ENCODE results near the gene TECTA. TPM values are rescaled to one million over a fixed set of nuclear protein-coding genes. Genes with fewer than 3 reads are reported as not detected.

TECTA gene
- polyA plus RNA-seq, 1 donor from 2014 or later: 3.3 TPM

DNA sequence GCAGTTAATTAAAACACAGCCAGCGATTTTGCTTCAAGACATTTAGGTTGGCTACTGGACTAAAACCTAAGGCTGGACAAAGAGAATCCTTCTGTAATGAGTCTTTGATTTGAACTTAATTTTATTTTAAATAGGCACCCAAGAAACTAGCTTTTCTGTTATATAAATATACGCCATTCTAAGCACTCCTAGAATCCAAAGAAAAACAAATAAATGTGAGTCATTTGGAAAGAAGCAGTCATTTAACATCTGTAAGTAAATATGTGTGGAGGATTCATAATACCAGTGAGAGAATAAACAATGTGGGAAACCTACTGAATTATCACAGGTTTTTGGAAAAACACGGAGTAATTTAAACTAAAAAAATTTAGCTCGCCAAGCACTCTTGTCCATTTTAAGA is 1.2 kb upstream of the TECTA start:
- Histone ChIP-seq H2AFZ (ENCODE audit: low read depth, low read length) (no peak overlapping the region), H4K20me1 (ENCODE audit: insufficient read depth) (no peaks in the 10 kb centered on the region), H3K27me3 (ENCODE audit: insufficient read depth, low read depth, low read length) (no peaks in the 10 kb centered on the region), H3K4me3 (ENCODE audit: low read length) (no peak overlapping the region), H3K79me2 (replicated peaks; ENCODE audit: insufficient read depth, low read length) (no peaks in the 10 kb centered on the region), H3K9me2 (ENCODE audit: insufficient read depth, low read length) (no peaks in the 10 kb centered on the region), H3K9ac (ENCODE audit: low read length) (no peak overlapping the region), H3K27ac (ENCODE audit: low read length) (no peak overlapping the region), H3K36me3 (ENCODE audit: insufficient read depth, low read length) (no peaks in the 10 kb centered on the region), H3K9me3 (ENCODE audit: low read length) (no peaks in the 10 kb centered on the region), H3F3A (ENCODE audit: insufficient read depth, low read length, poor library complexity, severe bottlenecking) (no peaks in the 10 kb centered on the region), H3K4me2 (ENCODE audit: low read length) (no peak overlapping the region)
- no peak for TF ChIP-seq TAF1 (IDR thresholded peaks at IDR 0.05; ENCODE audit: low read depth)
- TF ChIP-seq EP300 (conservative IDR thresholded peaks at IDR 0.05; ENCODE audit: poor library complexity, severe bottlenecking): no peak
- no peak for TF ChIP-seq RAD21 (conservative IDR thresholded peaks at IDR 0.05)
- TF ChIP-seq EZH2 (IDR thresholded peaks at IDR 0.05; ENCODE audit: borderline replicate concordance, insufficient read depth, low read length, poor library complexity, severe bottlenecking): no peak
- no peak for TF ChIP-seq POLR2AphosphoS5 (IDR thresholded peaks at IDR 0.05)
- TF ChIP-seq, protein P1, sequence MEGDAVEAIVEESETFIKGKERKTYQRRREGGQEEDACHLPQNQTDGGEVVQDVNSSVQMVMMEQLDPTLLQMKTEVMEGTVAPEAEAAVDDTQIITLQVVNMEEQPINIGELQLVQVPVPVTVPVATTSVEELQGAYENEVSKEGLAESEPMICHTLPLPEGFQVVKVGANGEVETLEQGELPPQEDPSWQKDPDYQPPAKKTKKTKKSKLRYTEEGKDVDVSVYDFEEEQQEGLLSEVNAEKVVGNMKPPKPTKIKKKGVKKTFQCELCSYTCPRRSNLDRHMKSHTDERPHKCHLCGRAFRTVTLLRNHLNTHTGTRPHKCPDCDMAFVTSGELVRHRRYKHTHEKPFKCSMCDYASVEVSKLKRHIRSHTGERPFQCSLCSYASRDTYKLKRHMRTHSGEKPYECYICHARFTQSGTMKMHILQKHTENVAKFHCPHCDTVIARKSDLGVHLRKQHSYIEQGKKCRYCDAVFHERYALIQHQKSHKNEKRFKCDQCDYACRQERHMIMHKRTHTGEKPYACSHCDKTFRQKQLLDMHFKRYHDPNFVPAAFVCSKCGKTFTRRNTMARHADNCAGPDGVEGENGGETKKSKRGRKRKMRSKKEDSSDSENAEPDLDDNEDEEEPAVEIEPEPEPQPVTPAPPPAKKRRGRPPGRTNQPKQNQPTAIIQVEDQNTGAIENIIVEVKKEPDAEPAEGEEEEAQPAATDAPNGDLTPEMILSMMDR (IDR thresholded peaks at IDR 0.05; ENCODE audit: poor library complexity, severe bottlenecking): no peak
- TF ChIP-seq, protein P2, sequence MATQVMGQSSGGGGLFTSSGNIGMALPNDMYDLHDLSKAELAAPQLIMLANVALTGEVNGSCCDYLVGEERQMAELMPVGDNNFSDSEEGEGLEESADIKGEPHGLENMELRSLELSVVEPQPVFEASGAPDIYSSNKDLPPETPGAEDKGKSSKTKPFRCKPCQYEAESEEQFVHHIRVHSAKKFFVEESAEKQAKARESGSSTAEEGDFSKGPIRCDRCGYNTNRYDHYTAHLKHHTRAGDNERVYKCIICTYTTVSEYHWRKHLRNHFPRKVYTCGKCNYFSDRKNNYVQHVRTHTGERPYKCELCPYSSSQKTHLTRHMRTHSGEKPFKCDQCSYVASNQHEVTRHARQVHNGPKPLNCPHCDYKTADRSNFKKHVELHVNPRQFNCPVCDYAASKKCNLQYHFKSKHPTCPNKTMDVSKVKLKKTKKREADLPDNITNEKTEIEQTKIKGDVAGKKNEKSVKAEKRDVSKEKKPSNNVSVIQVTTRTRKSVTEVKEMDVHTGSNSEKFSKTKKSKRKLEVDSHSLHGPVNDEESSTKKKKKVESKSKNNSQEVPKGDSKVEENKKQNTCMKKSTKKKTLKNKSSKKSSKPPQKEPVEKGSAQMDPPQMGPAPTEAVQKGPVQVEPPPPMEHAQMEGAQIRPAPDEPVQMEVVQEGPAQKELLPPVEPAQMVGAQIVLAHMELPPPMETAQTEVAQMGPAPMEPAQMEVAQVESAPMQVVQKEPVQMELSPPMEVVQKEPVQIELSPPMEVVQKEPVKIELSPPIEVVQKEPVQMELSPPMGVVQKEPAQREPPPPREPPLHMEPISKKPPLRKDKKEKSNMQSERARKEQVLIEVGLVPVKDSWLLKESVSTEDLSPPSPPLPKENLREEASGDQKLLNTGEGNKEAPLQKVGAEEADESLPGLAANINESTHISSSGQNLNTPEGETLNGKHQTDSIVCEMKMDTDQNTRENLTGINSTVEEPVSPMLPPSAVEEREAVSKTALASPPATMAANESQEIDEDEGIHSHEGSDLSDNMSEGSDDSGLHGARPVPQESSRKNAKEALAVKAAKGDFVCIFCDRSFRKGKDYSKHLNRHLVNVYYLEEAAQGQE (IDR thresholded peaks at IDR 0.05; ENCODE audit: borderline replicate concordance): no peak
- no peak for TF ChIP-seq MXI1 (conservative IDR thresholded peaks at IDR 0.05; ENCODE audit: poor library complexity, severe bottlenecking)
- no peak for TF ChIP-seq SMC3 (conservative IDR thresholded peaks at IDR 0.05; ENCODE audit: poor library complexity)

DNA sequence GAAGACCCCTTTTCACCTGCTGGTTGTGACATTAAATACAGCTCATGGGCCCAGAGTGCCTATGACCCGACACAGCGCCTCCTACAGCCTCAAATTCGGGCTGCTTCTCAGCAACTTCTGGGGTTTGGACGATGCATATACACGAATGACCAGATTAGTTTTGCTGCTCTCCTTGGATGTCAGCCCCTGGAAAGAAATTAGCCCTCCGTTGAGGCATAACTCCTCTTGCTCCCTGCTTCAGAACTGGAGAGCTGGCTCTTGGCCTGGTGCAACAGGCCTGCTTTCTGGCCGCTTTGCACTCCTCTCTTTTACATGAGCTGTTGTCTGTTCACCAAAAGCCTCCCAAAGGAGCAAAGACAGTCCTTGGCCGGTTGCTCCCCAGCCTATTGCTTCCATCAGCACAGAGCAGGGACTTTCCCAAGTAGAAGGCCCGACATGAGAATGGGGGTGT is 3.3 kb downstream of the TECTA start:
- H3K9me3 ChIP-seq (ENCODE audit: low read length): no peaks in the 10 kb centered on the region
- no peaks in the 10 kb centered on the region for H3K36me3 ChIP-seq (ENCODE audit: insufficient read depth, low read length)
- H3K9ac ChIP-seq (ENCODE audit: low read length): no peak overlapping the region
- H3K27me3 ChIP-seq (ENCODE audit: insufficient read depth, low read depth, low read length): no peaks in the 10 kb centered on the region
- H3K9me2 ChIP-seq (ENCODE audit: insufficient read depth, low read length): no peaks in the 10 kb centered on the region
- no peak overlapping the region for H2AFZ ChIP-seq (ENCODE audit: low read depth, low read length)
- H3K4me3 ChIP-seq (ENCODE audit: low read length): no peak overlapping the region
- H4K20me1 ChIP-seq (ENCODE audit: insufficient read depth): no peaks in the 10 kb centered on the region
- no peaks in the 10 kb centered on the region for H3F3A ChIP-seq (ENCODE audit: insufficient read depth, low read length, poor library complexity, severe bottlenecking)
- TF ChIP-seq MXI1 (conservative IDR thresholded peaks at IDR 0.05; ENCODE audit: poor library complexity, severe bottlenecking) (no peak), TAF1 (IDR thresholded peaks at IDR 0.05; ENCODE audit: low read depth) (no peak), EP300 (conservative IDR thresholded peaks at IDR 0.05; ENCODE audit: poor library complexity, severe bottlenecking) (no peak), EZH2 (IDR thresholded peaks at IDR 0.05; ENCODE audit: borderline replicate concordance, insufficient read depth, low read length, poor library complexity, severe bottlenecking) (no peak), SMC3 (conservative IDR thresholded peaks at IDR 0.05; ENCODE audit: poor library complexity) (no peak), POLR2AphosphoS5 (IDR thresholded peaks at IDR 0.05) (no peak), RAD21 (conservative IDR thresholded peaks at IDR 0.05) (no peak)
- TF ChIP-seq, protein P1 (IDR thresholded peaks at IDR 0.05; ENCODE audit: poor library complexity, severe bottlenecking): no peak
- TF ChIP-seq, protein P2 (IDR thresholded peaks at IDR 0.05; ENCODE audit: borderline replicate concordance): no peak
- H3K27ac ChIP-seq (ENCODE audit: low read length): no peak overlapping the region
- H3K4me2 ChIP-seq (ENCODE audit: low read length): no peak overlapping the region
- H3K79me2 ChIP-seq (replicated peaks; ENCODE audit: insufficient read depth, low read length): no peaks in the 10 kb centered on the region
